Coronary artery (tissue), 2 donors: ENCODE data around the gene SEMA6B.

Experiments
- DNase-seq: peaks from one replicate; pipeline ENCODE4 v3.0.0-alpha.2; 2017; ENCODE audit warnings: low spot score
- H3K27ac ChIP-seq, 2 donors: fragments of 200-600 bp; sonication (generic); one replicate each; pipeline ENCODE4 v1.5.1; 2016 to 2019
- H3K4me3 ChIP-seq: fragments of 200-600 bp; sonication (generic); 2 replicates; pipeline ENCODE4 v1.5.1; 2016; ENCODE audit warnings: mild to moderate bottlenecking, moderate library complexity
- TF ChIP-seq, protein P1 (sequence below): fragments of 200-600 bp; sonication (generic); IDR thresholded peaks from one replicate; pipeline ENCODE4 v1.5.1; 2019; ENCODE audit warnings: antibody characterized with exemption

The SEMA6B gene

DNA sequence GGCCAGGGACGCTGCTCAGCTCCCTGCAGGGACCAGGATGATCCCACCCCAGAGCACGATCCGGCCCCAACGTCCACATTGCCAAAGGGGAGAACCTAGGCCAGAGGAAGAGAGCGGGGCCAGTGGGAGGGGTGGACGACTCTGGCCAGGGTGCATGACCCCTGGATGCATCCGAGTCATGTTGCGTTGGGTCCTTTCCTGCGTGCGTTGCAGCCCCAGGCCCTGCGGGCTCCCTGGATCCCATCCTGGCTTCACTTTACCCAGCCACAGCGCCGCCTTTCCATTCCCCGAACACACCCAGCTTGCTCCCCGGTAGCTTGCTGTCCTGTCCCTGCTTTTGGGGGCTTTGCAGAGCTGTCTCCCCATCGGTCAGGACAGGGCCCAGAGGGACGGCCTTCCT, 51.7 kb downstream of the SEMA6B start:
- Histone ChIP-seq H3K4me3 (no peak overlapping the region), H3K27ac (no peak overlapping the region)
- no peak for DNase-seq
- TF ChIP-seq, protein P1, sequence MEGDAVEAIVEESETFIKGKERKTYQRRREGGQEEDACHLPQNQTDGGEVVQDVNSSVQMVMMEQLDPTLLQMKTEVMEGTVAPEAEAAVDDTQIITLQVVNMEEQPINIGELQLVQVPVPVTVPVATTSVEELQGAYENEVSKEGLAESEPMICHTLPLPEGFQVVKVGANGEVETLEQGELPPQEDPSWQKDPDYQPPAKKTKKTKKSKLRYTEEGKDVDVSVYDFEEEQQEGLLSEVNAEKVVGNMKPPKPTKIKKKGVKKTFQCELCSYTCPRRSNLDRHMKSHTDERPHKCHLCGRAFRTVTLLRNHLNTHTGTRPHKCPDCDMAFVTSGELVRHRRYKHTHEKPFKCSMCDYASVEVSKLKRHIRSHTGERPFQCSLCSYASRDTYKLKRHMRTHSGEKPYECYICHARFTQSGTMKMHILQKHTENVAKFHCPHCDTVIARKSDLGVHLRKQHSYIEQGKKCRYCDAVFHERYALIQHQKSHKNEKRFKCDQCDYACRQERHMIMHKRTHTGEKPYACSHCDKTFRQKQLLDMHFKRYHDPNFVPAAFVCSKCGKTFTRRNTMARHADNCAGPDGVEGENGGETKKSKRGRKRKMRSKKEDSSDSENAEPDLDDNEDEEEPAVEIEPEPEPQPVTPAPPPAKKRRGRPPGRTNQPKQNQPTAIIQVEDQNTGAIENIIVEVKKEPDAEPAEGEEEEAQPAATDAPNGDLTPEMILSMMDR = no peak

- TF ChIP-seq, protein P1 = no peak
- Histone ChIP-seq H3K27ac (no peak overlapping the region), H3K4me3 (no peak overlapping the region)
- no peak for DNase-seq
Observed at GRCh38 chr19:4507150-4507452, 52.4 kb downstream of the SEMA6B start.

DNA sequence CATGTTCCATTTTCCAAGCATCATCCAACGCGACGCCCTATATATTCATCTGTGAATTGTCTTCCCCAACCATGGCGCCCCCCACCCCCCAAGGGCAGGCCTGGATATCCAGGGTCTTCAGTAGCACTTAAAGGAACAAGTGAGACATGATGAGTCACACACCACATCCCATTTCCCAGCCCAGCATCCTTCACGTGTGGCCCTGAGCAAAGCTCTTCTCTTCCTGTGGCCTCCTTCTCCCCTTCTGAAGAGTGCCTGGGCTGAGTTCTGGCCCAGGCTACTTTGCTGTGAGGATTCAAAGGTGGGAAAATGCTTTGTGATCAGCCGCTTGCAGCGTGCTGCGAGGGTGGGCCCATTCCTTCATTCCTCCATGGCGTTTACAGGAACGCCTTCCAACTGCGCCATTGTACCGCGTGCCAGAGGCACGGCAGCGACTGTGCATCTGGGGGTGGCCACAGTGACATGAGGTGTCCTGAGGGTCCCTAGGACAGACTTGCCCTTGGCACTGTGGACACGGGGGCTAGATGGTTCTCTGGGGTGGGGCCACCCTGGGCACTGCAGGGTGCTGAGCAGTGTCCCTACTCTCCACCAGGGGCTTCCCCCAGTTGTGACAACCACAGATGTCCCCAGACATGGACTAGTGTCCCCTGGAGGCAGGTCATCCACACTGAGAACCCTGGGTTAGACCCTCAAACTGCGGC, 52.9 kb downstream of the SEMA6B start:
- Histone ChIP-seq H3K27ac (no peak overlapping the region), H3K4me3 (no peak overlapping the region)
- TF ChIP-seq, protein P1 = no peak
- no peak for DNase-seq

- no peak for DNase-seq
- Histone ChIP-seq H3K4me3 (no peak overlapping the region), H3K27ac (no peak overlapping the region)
- TF ChIP-seq, protein P1 = no peak
Observed at GRCh38 chr19:4505570-4506448, 53.7 kb downstream of the SEMA6B start.

DNA sequence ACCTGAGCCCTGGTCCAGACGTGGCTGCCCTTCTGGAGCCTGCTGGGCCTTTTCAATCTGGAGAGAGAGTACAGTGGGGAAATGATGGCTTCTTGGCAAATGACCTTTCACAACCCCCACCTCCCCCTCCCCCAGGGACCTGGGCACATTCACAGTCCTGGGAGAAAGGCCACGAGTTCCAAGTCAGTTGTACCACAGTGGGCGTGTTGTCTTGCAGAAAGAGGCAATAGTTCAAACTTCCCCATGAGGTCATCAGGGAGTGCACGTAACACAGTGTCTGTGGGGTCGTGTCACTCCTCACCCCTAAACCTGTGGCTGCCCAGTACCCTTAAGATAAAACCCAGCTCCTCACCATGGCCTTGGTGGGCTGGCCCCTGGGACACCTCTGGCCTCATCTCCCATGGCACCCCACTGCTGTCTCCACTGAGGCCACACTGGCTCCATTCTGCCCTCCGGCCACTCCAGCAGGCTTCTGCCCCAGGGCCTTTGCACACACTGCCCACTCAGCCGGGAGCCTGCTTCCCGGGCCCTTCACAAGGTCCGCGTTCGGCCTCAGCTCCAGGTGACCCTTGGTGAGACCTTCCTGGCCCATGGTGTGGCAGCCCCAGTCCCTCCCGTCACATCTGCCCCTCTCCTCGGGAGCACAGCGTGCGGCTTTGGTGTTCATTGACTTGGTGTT, 54.5 kb downstream of the SEMA6B start:
- Histone ChIP-seq H3K4me3 (no peak overlapping the region), H3K27ac (no peak overlapping the region)
- DNase-seq = no peak
- TF ChIP-seq, protein P1 = no peak

GRCh38 chr19:4504297-4504701, 55.2 kb downstream of the SEMA6B start:
- DNase-seq = no peak
- TF ChIP-seq, protein P1 = no peak
- Histone ChIP-seq H3K4me3 (no peak overlapping the region), H3K27ac (no peak overlapping the region)
